Measurements from ENCODE around the gene EIF3A.

Gene EIF3A

GRCh38 chr10:119006451-119007210 lies 74.0 kb downstream of the EIF3A start:
- DNase-seq (ENCODE audit: low spot score) = no peak

- no peak for DNase-seq (ENCODE audit: low spot score)
Measured at GRCh38 chr10:119005362-119006043, 75.1 kb downstream of the EIF3A start.

- no peak for DNase-seq (ENCODE audit: low spot score)
Measured at GRCh38 chr10:119003572-119004289, 76.9 kb downstream of the EIF3A start.

GRCh38 chr10:119001717-119002500 lies 78.7 kb downstream of the EIF3A start:
- DNase-seq (ENCODE audit: low spot score) = no peak

- DNase-seq (ENCODE audit: low spot score) = no peak
Measured at GRCh38 chr10:118998183-118998582, 82.4 kb downstream of the EIF3A start.

- DNase-seq (ENCODE audit: low spot score) = no peak
Measured at GRCh38 chr10:118997379-118997778, 83.2 kb downstream of the EIF3A start.

- DNase-seq (ENCODE audit: low spot score) = no peak
Measured at GRCh38 chr10:118995739-118996138, 84.9 kb downstream of the EIF3A start.

- DNase-seq (ENCODE audit: low spot score) = no peak
Measured at GRCh38 chr10:118994321-118994720, 86.3 kb downstream of the EIF3A start.

GRCh38 chr10:118993214-118993613 lies 87.4 kb downstream of the EIF3A start:
- DNase-seq (ENCODE audit: low spot score) = no peak

GRCh38 chr10:118992496-118992895 lies 88.1 kb downstream of the EIF3A start:
- no peak for DNase-seq (ENCODE audit: low spot score)

- no peak for DNase-seq (ENCODE audit: low spot score)
Measured at GRCh38 chr10:118990326-118990725, 90.3 kb downstream of the EIF3A start.

GRCh38 chr10:118986815-118987790 lies 93.5 kb downstream of the EIF3A start:
- DNase-seq (ENCODE audit: low spot score) = no peak

- no peak for DNase-seq (ENCODE audit: low spot score)
Measured at GRCh38 chr10:118985576-118985975, 95.0 kb downstream of the EIF3A start.
